HG03108 (cell line): ENCODE measurements around the gene STX17.

Experiments used
- ATAC-seq: cut with Tn5 transposase; IDR thresholded peaks from one replicate; pipeline ENCODE4 v1.9.1; 2021; ENCODE audit warnings: moderate library complexity; ENCODE audit not compliant: unreplicated experiment

STX17 gene

GRCh38 chr9:99905833-99906402 is 536 bp upstream of the STX17 start:
- no peak for ATAC-seq

GRCh38 chr9:99907208-99907532 is 716 bp downstream of the STX17 start:
- no peak for ATAC-seq

- no peak for ATAC-seq
Measured at GRCh38 chr9:99911600-99911999, 5.1 kb downstream of the STX17 start.

GRCh38 chr9:99916650-99917049 is 10.2 kb downstream of the STX17 start:
- no peak for ATAC-seq

GRCh38 chr9:99918134-99918533 is 11.7 kb downstream of the STX17 start:
- no peak for ATAC-seq

DNA sequence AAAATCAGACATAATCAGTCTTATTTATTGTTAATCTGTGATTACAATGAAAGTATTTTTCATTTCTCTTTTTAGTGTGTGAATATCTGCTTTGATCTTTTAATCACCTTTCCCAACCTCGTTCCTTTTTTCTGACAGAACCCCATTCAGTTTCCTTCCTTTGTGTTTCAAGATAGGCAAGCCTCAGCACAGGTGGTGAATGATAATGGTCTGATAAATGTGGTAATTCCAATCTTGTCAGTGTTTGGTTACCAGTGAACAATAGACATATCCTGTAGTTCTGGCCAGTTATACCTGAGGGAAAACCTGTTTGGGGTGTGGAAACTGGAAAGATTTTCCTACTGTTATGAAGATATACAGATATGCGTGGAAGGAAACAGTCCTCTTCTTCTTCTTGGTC is 13.5 kb downstream of the STX17 start:
- no peak for ATAC-seq

- no peak for ATAC-seq
Measured at GRCh38 chr9:99921875-99922710, 15.6 kb downstream of the STX17 start.

GRCh38 chr9:99922711-99923030 is 16.2 kb downstream of the STX17 start:
- ATAC-seq: no peak

GRCh38 chr9:99925541-99925940 is 19.1 kb downstream of the STX17 start:
- ATAC-seq: no peak

GRCh38 chr9:99929652-99930051 is 23.2 kb downstream of the STX17 start:
- no peak for ATAC-seq

DNA sequence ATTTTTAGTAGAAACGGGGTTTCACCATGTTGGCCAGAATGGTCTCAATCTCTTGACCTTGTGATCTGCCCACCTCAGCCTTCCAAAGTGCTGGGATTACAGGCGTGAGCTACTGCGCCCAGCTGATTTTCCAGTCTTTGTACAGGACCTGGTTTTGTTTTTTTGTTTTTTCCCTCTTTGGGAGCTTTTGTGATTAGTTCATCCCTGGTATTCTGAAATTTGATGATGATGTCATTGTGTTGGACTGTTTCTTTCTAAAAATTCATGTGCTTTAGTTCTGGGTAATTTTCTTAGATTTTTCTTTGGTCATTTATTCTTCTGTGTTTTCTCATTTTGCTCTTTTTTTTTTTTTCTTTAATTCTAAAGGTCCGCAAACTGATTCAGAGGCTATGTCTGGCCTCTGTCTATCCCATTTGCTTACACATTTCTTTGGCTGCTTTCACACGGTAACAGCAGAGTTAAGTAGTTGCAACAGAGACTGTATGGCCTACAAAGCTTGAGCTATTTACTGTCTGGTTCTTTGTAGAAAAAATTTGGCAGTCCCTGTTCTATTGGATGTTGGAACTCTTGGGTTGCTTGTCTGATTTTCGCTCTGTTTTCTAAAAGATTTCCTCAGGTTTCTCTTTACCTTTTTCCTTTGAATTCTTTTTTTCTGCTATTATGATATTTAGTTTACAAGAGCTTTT is 24.8 kb downstream of the STX17 start:
- ATAC-seq: no peak

- no peak for ATAC-seq
Measured at GRCh38 chr9:99936947-99937587, 30.6 kb downstream of the STX17 start.

GRCh38 chr9:99947395-99947794 is 40.9 kb downstream of the STX17 start:
- no peak for ATAC-seq

GRCh38 chr9:99948482-99948881 is 42.0 kb downstream of the STX17 start:
- ATAC-seq: no peak

- no peak for ATAC-seq
Measured at GRCh38 chr9:99948896-99949295, 42.4 kb downstream of the STX17 start.

- ATAC-seq: no peak
Measured at GRCh38 chr9:99953861-99954507, 47.5 kb downstream of the STX17 start.

DNA sequence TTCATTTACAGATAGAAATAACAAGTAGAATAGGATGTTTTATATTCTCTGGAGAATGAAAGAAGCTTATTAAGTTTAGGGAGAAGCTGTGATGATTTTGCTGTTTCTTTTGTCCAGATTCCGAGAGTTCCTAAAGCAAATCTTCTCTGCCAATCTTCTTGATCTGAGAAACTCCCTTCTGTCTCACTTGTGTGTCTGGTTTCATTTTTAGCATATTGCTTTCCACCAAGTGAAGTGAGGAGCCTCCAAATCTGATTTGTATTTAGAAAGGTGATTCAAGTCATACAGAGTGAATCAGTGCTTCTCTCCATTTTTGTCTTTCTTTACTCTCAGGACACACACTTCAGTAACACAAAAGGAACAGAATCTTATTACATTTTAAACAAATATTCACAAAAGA is 48.4 kb downstream of the STX17 start:
- no peak for ATAC-seq

DNA sequence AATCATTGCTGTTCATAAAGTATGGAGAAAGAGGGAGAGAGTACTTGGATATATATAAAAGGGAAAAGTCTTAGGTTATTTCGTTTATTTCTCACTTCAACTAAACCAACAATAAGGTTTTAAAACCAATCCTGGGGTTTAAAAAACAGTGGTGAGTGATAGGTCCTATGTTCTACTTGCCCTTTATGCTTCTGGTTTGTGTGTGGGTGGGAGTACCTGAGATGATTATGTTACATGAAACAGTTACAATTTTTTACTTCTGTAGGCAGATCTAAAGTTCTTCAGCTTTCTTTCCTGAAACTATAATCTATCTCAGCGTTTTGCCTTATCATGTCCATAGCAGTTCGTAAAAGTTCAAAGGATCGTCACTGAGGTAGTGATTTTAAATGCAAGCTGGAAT is 49.2 kb downstream of the STX17 start:
- no peak for ATAC-seq

DNA sequence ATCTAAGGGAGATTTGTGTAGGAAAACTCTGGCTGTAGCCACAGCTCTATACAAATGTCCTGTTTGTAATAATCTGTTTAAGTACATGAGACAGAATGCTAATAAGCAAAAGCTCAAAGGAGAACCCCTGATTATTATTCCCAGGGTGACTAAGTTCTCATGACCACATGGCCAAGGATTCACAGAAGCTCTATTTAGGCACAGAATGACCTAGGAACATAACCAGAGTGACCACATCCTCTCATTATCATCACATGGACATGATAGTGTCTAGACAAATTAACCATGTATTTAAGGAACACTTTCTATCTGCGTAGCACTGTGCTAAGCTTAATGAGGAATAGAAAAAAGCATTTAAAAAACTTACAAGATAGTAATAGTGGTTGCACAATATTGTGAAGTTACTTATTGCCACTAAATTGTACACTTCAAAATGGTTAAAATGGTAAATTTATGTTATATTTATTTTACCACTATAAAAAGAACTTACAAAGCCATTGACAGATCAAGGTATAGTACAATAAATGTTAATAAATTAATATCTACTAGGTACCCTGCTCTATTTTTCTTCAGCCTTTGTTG is 56.3 kb downstream of the STX17 start:
- no peak for ATAC-seq

- no peak for ATAC-seq
Measured at GRCh38 chr9:99964336-99964735, 57.9 kb downstream of the STX17 start.

DNA sequence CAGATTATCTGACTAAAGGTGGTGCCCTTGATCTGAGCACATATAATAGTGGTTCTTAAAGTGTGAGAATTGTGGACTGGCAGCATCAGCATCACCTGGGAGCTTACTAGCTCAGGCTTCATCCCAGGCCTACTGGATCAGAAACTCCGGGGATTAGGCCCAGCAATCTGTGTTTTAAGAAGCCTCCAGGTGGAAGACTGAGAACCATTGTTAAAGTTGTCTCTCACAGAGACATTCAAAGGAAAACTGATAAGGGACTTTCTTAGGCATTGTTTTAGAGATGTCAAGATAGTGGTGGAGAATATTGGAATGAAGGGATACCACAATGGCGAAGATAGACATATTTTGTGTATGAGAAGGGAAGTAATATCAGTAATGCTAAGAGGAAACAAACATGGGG is 59.5 kb downstream of the STX17 start:
- ATAC-seq: no peak
